ENCODE measurements around the gene NKD2.

DNA sequence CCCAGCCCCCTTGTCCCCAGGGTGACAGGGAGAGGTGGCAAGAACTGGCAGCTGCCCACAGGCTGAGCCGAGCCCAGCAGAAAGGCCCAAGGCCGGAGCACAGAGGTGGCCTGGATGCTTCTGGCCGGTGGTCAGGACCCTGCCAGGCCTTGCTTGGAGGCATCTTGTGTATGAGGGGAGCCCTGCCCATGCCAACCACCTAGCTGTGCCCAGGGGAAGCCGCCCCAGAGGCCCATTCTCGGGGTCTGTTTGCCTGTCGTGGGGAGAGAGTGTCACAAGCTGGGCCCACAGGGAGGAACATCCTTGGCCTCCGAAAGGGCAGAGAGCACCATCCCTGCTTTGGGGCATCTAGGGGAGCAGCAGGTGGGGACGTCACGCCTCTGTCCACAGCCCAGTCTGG lies 10.0 kb downstream of the NKD2 start:
- TF ChIP-seq CTCF (IDR thresholded peaks at IDR 0.05) (no peak), POLR2A (IDR thresholded peaks at IDR 0.05) (no peak)
